Esophagus muscularis mucosa (tissue), 4 donors: ENCODE results near the gene RECK. TPM values are rescaled to one million over a fixed set of nuclear protein-coding genes. Genes with fewer than 3 reads are reported as not detected.

Experiments used
- DNase-seq: peaks from one replicate; pipeline ENCODE4 v3.0.0-alpha.2; 2017; ENCODE audit errors: extremely low spot score
- H3K27ac ChIP-seq, 4 donors: fragments of 200-600 bp; sonication (generic); replicated peaks in 1 of 4; 1 replicate in 3 of 4; 2 replicates in 1 of 4; pipeline ENCODE4 v1.5.1; 2016 to 2019; ENCODE audit warnings: mild to moderate bottlenecking in 1 of 4
- H3K27me3 ChIP-seq, 4 donors: fragments of 200-600 bp; sonication (generic); one replicate each; pipeline versions ENCODE4 v1.5.1 to v1.6.0; 2016 to 2019
- H3K36me3 ChIP-seq, 4 donors: fragments of 200-600 bp; sonication (generic); one replicate each; pipeline ENCODE4 v1.5.1; 2016 to 2019
- H3K4me1 ChIP-seq, 4 donors: fragments of 200-600 bp; sonication (generic); one replicate each; pipeline ENCODE4 v1.5.1; 2016 to 2019
- H3K4me3 ChIP-seq, 4 donors: fragments of 200-600 bp; sonication (generic); 1 replicate in 2 of 4; 2 replicates in 2 of 4; pipeline ENCODE4 v1.5.1; 2016 to 2019; ENCODE audit warnings: mild to moderate bottlenecking in 4 of 4, moderate library complexity in 1 of 4
- H3K9me3 ChIP-seq, 4 donors: fragments of 200-600 bp; sonication (generic); 1 replicate in 3 of 4; 2 replicates in 1 of 4; pipeline ENCODE4 v1.5.1; 2016 to 2019
- CTCF ChIP-seq, 3 experiments: fragments of 200-600 bp in 2 of 3; fragments of 450-650 bp in 1 of 3; sonication (generic) in 2 of 3; IDR thresholded peaks; one replicate each; pipeline ENCODE4 v1.5.1; 2017 to 2019; ENCODE audit warnings: antibody characterized with exemption in 3 of 3, mild to moderate bottlenecking in 2 of 3, moderate library complexity in 1 of 3
- EP300 ChIP-seq: sonication (generic); formaldehyde crosslinking; IDR thresholded peaks from one replicate; pipeline ENCODE4 v1.6.1; 2017; ENCODE audit warnings: antibody characterized with exemption
- POLR2A ChIP-seq: fragments of 450-650 bp; IDR thresholded peaks from one replicate; pipeline ENCODE4 v1.6.1; 2017; ENCODE audit warnings: antibody characterized with exemption, moderate library complexity, mild to moderate bottlenecking, low read depth
- POLR2AphosphoS5 ChIP-seq, 2 donors: sonication (generic); formaldehyde crosslinking; IDR thresholded peaks; one replicate each; pipeline ENCODE4 v1.6.1; 2017; ENCODE audit warnings: antibody characterized with exemption in 2 of 2
- WGBS: methylation state at CpG from one replicate; pipeline ENCODE4 v1.1.5; 2018; 5-methylcytosine and 5-hydroxymethylcytosine counted together
- intact Hi-C: fragments of 100-400 bp; cut with DNase I; formaldehyde crosslinking; loops from one replicate; pipeline ENCODE4 v1.15.1; 2023
- total RNA-seq, 4 donors: library from RNA; depleted of rRNA; stranded (reverse); fragments of >200 nt; gene quantifications; one replicate each; pipeline versions ENCODE4 v1.1.0 to v1.2.1, GENCODE V29; 2016

Gene RECK
- total RNA-seq, 4 donors from 2014 or later, result 16.6 to 24.2 (median 19.0) TPM

- H3K4me1 ChIP-seq, result peaks cover 42 to 99% (median 88%) of the 10 kb centered on the region in 4 donors
- WGBS, result 91% methylated on average over 7 of the region's 7 CpGs
- H3K27ac ChIP-seq, result peak overlapping the region; percentile 88 to 94 (median 91)
- no peak overlapping the region for H3K4me3 ChIP-seq
- H3K9me3 ChIP-seq, result no peaks in the 10 kb centered on the region
- no peak for DNase-seq
- no peak for TF ChIP-seq POLR2A
- no peak for TF ChIP-seq POLR2AphosphoS5 (IDR thresholded peaks at IDR 0.05)
- TF ChIP-seq CTCF (IDR thresholded peaks at IDR 0.05), result no peak
- no peak for TF ChIP-seq EP300
- H3K36me3 ChIP-seq, result peaks cover 0 to 12% (median 0%) of the 10 kb centered on the region in 4 donors
- intact Hi-C loops, result loop anchor here (2.0 kb wide), 1 partner anchor 25 kb away; no protein-coding TSS in a partner anchor
- no peaks in the 10 kb centered on the region for H3K27me3 ChIP-seq
These were observed 105.0 kb downstream of the RECK start for GRCh38 chr9:36141761-36142160.

- Histone ChIP-seq H3K27ac (peak overlapping the region; percentile 88 to 94 (median 91)), H3K4me3 (peak overlapping the region; percentile 38 to 45 (median 41)), H3K9me3 (no peaks in the 10 kb centered on the region), H3K27me3 (no peaks in the 10 kb centered on the region), H3K4me1 (peaks cover 37 to 100% (median 89%) of the 10 kb centered on the region in 4 donors), H3K36me3 (peaks cover 0 to 14% (median 0%) of the 10 kb centered on the region in 4 donors)
- TF ChIP-seq POLR2AphosphoS5 (IDR thresholded peaks at IDR 0.05) (peak; percentile 29 to 38), POLR2A (no peak)
- intact Hi-C loops, result no loop called here
- no peak for DNase-seq
- WGBS, result 25% methylated on average over 12 of the region's 12 CpGs
These were observed 106.0 kb downstream of the RECK start for GRCh38 chr9:36142510-36143244.

- Histone ChIP-seq H3K27ac (peak overlapping the region; percentile 88 to 94 (median 91)), H3K36me3 (peaks cover 0 to 17% (median 0%) of the 10 kb centered on the region in 4 donors), H3K4me1 (peaks cover 41 to 100% (median 89%) of the 10 kb centered on the region in 4 donors), H3K27me3 (no peaks in the 10 kb centered on the region), H3K4me3 (peak overlapping the region; percentile 38 to 45 (median 41)), H3K9me3 (no peaks in the 10 kb centered on the region)
- 54% methylated on average over 11 of the region's 13 CpGs for WGBS
- TF ChIP-seq POLR2AphosphoS5 (IDR thresholded peaks at IDR 0.05) (no peak), POLR2A (no peak), CTCF (IDR thresholded peaks at IDR 0.05) (no peak), EP300 (no peak)
- intact Hi-C loops, result no loop called here
- DNase-seq, result no peak
These were observed 106.5 kb downstream of the RECK start for GRCh38 chr9:36143245-36143641.

- Histone ChIP-seq H3K27me3 (no peaks in the 10 kb centered on the region), H3K9me3 (no peaks in the 10 kb centered on the region), H3K4me1 (peaks cover 50 to 100% (median 89%) of the 10 kb centered on the region in 4 donors), H3K36me3 (peaks cover 0 to 17% (median 0%) of the 10 kb centered on the region in 4 donors), H3K4me3 (no peak overlapping the region), H3K27ac (peak overlapping the region in 3 of 4 donors; percentile 88 to 94 (median 92))
- TF ChIP-seq CTCF (IDR thresholded peaks at IDR 0.05) (no peak), POLR2AphosphoS5 (IDR thresholded peaks at IDR 0.05) (no peak), EP300 (no peak), POLR2A (no peak)
- intact Hi-C loops, result no loop called here
- DNase-seq, result no peak
- WGBS, result 76% methylated on average over 12 of the region's 12 CpGs
These were observed 107.9 kb downstream of the RECK start for GRCh38 chr9:36144309-36145232.

- TF ChIP-seq EP300 (no peak), POLR2A (no peak), CTCF (IDR thresholded peaks at IDR 0.05) (no peak), POLR2AphosphoS5 (IDR thresholded peaks at IDR 0.05) (no peak)
- no peaks in the 10 kb centered on the region for H3K9me3 ChIP-seq
- 98% methylated on average over 4 of the region's 4 CpGs for WGBS
- no peak for DNase-seq
- H3K4me3 ChIP-seq, result no peak overlapping the region
- H3K36me3 ChIP-seq, result peaks cover 0 to 27% (median under 1%) of the 10 kb centered on the region in 4 donors
- H3K27me3 ChIP-seq, result no peaks in the 10 kb centered on the region
- intact Hi-C loops, result no loop called here
- peaks cover 53 to 100% (median 89%) of the 10 kb centered on the region in 4 donors for H3K4me1 ChIP-seq
- H3K27ac ChIP-seq, result peak overlapping the region in 2 of 4 donors; percentile 88 to 92
These were observed 109.3 kb downstream of the RECK start for GRCh38 chr9:36145970-36146369.
